Pancreas (tissue), 10 donors: ENCODE results near the gene COL4A1. TPM values are rescaled to one million over a fixed set of nuclear protein-coding genes. Genes with fewer than 3 reads are reported as not detected.

Experiments used
- ATAC-seq, 4 donors: fragments of 200-7000 bp; cut with Tn5 transposase; one replicate each; pipeline versions ENCODE4 v1.8.0 to v1.9.1; 2020; ENCODE audit warnings: mild to moderate bottlenecking in 4 of 4, moderate library complexity in 4 of 4
- DNase-seq, 6 donors: peaks; one replicate each; pipeline ENCODE4 v3.0.0-alpha.2; 2020
- FAIRE-seq: peaks from 2 replicates; lab custom pipeline; 2012; peaks lifted over from hg19 to GRCh38; lab: Jason Lieb, UNC
- H3K27ac ChIP-seq, 4 donors: fragments of 200-600 bp; sonication (generic); 1 replicate in 3 of 4; 2 replicates in 1 of 4; pipeline versions ENCODE4 v1.5.0 to v1.8.0; 2020
- H3K27me3 ChIP-seq, 4 donors: fragments of 200-600 bp; one replicate each; pipeline ENCODE4 v1.8.0; 2021
- H3K36me3 ChIP-seq, 3 donors: fragments of 200-600 bp; sonication (generic) in 1 of 3; one replicate each; pipeline versions ENCODE4 v1.5.0 to v1.8.0; 2020 to 2021
- H3K4me1 ChIP-seq, 3 donors: fragments of 200-600 bp; one replicate each; pipeline ENCODE4 v1.8.0; 2021
- H3K4me3 ChIP-seq, 4 donors: fragments of 200-600 bp; sonication (generic) in 2 of 4; one replicate each; pipeline versions ENCODE4 v1.5.0 to v1.8.0; 2020 to 2021
- H3K9me3 ChIP-seq, 4 donors: fragments of 200-600 bp; one replicate each; pipeline ENCODE4 v1.8.0; 2021
- CTCF ChIP-seq, 4 donors: fragments of 200-600 bp; sonication (generic) in 3 of 4; IDR thresholded peaks; one replicate each; pipeline versions ENCODE4 v1.5.0 to v1.8.0; 2021; ENCODE audit warnings: antibody characterized with exemption in 4 of 4
- WGBS, 2 donors: extraction: QIAGEN DNeasy Blood & Tissue Kit; methylation state at CpG; one replicate each; pipeline ENCODE4 v1.1.7; 2013; 5-methylcytosine and 5-hydroxymethylcytosine counted together
- intact Hi-C, 3 donors: fragments of 100-400 bp; cut with DNase I; formaldehyde crosslinking; loops; one replicate each; pipeline versions ENCODE4 v1.11.1 to v1.14.2; 2022
- polyA plus RNA-seq, 2 donors: library from polyadenylated mRNA; stranded (reverse); fragments of 200-250 nt; gene quantifications; one replicate each; pipeline ENCODE4 v1.2.3, GENCODE V29; 2013
- total RNA-seq, 6 donors: library from RNA; stranded (reverse); fragmentation: NEBNext Ultra II Directional in 4 of 6; extraction: Animal tissue kit (Norgen Biotek cat#: 25700) in 4 of 6; gene quantifications; one replicate each; pipeline versions ENCODE4 v1.2.1 to v1.2.4, GENCODE V29; 2021 to 2023
- donor health status: healthy with polysubstance abuse.
- donor health status: DM: no; HTN: no; CAD: no; lungs with moderate emphysema.
- donor health status: DM: no; HTN: no; CAD: no.
- donor health status: control.
- donor health status: control.
- donor health status: Bipolar disorder and iron deficiency.
- donor health status: DM: yes; HTN: yes; CAD: no.
- donor health status: DM: no; HTN: no; CAD: no.
- donor health status: DM: no; HTN: no; CAD: no.
- donor health status: DM: yes; HTN: yes; CAD: no.

COL4A1 gene
- total and polyA plus RNA-seq, 8 donors: 20.7 to 167 (median 35.6) TPM

GRCh38 chr13:110300090-110300815 lies 6.7 kb downstream of the COL4A1 start:
- H3K27ac ChIP-seq: no peak overlapping the region
- no peaks in the 10 kb centered on the region for H3K36me3 ChIP-seq
- no peaks in the 10 kb centered on the region for H3K4me1 ChIP-seq
- WGBS, 2 donors: 48 to 50% methylated on average over 3 of the region's 3 CpGs
- no peak overlapping the region for H3K4me3 ChIP-seq
- no peak for TF ChIP-seq CTCF (IDR thresholded peaks at IDR 0.05)
- H3K27me3 ChIP-seq: no peaks in the 10 kb centered on the region
- ATAC-seq: no peak
- no peak for DNase-seq
- intact Hi-C loops: no loop called here
- no peaks in the 10 kb centered on the region for H3K9me3 ChIP-seq
- FAIRE-seq: no peak

- DNase-seq (no peak), ATAC-seq (no peak), FAIRE-seq (no peak)
- Histone ChIP-seq H3K4me1 (no peaks in the 10 kb centered on the region), H3K27ac (no peak overlapping the region), H3K36me3 (no peaks in the 10 kb centered on the region), H3K4me3 (no peak overlapping the region), H3K9me3 (no peaks in the 10 kb centered on the region), H3K27me3 (no peaks in the 10 kb centered on the region)
- no peak for TF ChIP-seq CTCF (IDR thresholded peaks at IDR 0.05)
- intact Hi-C loops: no loop called here
- 57 to 60% methylated on average over 10 of the region's 10 CpGs for WGBS, 2 donors
Observed at GRCh38 chr13:110299283-110299840, 7.6 kb downstream of the COL4A1 start.

- no peaks in the 10 kb centered on the region for H3K9me3 ChIP-seq
- FAIRE-seq (no peak), DNase-seq (no peak), ATAC-seq (peak in 1 of 4 donors; percentile 29)
- 51 to 55% methylated on average over 33 of the region's 33 CpGs for WGBS, 2 donors
- intact Hi-C loops: no loop called here
- no peak for TF ChIP-seq CTCF (IDR thresholded peaks at IDR 0.05)
- H3K36me3 ChIP-seq: no peaks in the 10 kb centered on the region
- no peaks in the 10 kb centered on the region for H3K4me1 ChIP-seq
- H3K27me3 ChIP-seq: no peaks in the 10 kb centered on the region
- no peak overlapping the region for H3K4me3 ChIP-seq
- H3K27ac ChIP-seq: peak overlapping the region in 1 of 4 donors; percentile 17
Observed at GRCh38 chr13:110298505-110299282, 8.3 kb downstream of the COL4A1 start.

GRCh38 chr13:110297766-110298504 lies 9.0 kb downstream of the COL4A1 start:
- Histone ChIP-seq H3K4me3 (no peak overlapping the region), H3K4me1 (no peaks in the 10 kb centered on the region), H3K27ac (peak overlapping the region in 1 of 4 donors; percentile 17), H3K36me3 (no peaks in the 10 kb centered on the region), H3K9me3 (no peaks in the 10 kb centered on the region), H3K27me3 (no peaks in the 10 kb centered on the region)
- DNase-seq: no peak
- no peak for ATAC-seq
- intact Hi-C loops: no loop called here
- FAIRE-seq: peak; percentile 82
- WGBS, 2 donors: 52 to 59% methylated on average over 12 of the region's 12 CpGs
- TF ChIP-seq CTCF (IDR thresholded peaks at IDR 0.05): no peak
